HG03378 (cell line): ENCODE measurements around the gene UGT1A8.
"Not testable (repeated sequence)": the region's sequence is repeated elsewhere in the genome, so short reads cannot be mapped to it uniquely, and the experiment has no call there.

Source experiments
- ATAC-seq: cut with Tn5 transposase; IDR thresholded peaks from one replicate; pipeline ENCODE4 v1.9.1; 2021; ENCODE audit warnings: mild to moderate bottlenecking, moderate library complexity; ENCODE audit not compliant: unreplicated experiment

UGT1A8 gene

DNA sequence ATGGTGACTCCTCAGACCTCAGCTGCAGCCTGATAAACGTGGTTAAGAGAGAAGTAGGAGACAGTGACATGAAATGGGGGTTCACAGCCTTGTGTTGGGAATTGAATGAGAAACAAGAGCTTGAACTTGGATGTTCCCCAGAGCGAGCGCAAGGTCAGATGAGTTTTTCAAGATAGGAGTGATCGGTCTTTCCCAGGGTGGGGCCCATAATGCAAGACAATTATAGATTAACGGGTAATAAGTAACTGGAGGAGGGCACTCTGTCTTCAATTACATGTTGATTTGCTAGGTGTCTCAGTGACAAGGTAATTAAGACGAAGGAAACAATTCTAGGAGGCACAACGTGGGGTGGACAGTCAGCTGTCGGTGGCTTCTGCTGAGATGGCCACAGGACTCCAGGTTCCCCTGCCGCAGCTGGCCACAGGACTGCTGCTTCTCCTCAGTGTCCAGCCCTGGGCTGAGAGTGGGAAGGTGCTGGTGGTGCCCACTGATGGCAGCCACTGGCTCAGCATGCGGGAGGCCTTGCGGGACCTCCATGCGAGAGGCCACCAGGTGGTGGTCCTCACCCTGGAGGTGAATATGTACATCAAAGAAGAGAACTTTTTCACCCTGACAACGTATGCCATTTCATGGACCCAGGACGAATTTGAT, 95.3 kb downstream of the UGT1A8 start, which contains the start of gene UGT1A5:
TSS of gene UGT1A5 (plus strand) at position 297 of the 651 bp plus-strand sequence. CDS start at position 382, 85 bp downstream.
- ATAC-seq = no peak

DNA sequence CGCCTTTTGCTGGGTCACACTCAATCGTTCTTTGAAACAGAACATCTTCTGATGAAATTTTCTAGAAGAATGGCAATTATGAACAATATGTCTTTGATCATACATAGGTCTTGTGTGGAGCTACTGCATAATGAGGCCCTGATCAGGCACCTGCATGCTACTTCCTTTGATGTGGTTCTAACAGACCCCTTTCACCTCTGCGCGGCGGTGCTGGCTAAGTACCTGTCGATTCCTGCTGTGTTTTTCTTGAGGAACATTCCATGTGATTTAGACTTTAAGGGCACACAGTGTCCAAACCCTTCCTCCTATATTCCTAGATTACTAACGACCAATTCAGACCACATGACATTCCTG, 95.8 kb downstream of the UGT1A8 start:
- ATAC-seq = no peak

DNA sequence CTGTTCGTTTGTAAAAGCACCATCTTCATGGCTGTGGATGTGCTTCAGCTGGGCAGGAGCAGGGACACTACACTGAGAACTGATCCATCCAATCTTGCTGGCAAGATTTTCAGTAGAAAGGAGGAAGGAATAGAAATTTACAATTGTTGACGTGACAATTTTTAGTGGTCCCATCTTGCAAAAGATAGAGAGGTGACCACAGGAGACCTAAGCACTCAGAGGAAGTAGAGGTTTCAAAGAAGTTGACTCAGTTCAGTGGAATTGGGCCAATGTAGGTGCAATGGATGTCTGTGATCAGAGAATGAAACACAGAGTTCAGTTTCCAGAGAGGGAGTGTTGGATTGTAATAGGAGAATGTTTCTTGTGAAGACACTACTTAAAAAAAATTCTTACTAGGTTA, 96.7 kb downstream of the UGT1A8 start:
- ATAC-seq = no peak

DNA sequence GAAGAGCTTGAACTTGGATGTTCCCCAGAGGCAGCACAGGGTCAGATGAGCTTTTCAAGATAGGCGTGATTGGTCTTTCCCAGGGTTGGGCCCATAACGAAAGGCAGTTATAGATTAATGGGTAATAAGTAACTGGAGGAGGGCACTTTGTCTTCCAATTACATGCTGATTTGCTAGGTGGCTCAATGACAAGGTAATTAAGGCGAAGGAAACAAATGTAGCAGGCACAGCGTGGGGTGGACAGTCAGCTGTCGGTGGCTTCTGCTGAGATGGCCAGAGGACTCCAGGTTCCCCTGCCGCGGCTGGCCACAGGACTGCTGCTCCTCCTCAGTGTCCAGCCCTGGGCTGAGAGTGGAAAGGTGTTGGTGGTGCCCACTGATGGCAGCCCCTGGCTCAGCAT, 101.1 kb downstream of the UGT1A8 start, which contains the start of gene UGT1A4:
TSS of gene UGT1A4 (plus strand) at position 185 of the 400 bp plus-strand sequence. CDS start at position 270, 85 bp downstream.
- ATAC-seq = no peak

DNA sequence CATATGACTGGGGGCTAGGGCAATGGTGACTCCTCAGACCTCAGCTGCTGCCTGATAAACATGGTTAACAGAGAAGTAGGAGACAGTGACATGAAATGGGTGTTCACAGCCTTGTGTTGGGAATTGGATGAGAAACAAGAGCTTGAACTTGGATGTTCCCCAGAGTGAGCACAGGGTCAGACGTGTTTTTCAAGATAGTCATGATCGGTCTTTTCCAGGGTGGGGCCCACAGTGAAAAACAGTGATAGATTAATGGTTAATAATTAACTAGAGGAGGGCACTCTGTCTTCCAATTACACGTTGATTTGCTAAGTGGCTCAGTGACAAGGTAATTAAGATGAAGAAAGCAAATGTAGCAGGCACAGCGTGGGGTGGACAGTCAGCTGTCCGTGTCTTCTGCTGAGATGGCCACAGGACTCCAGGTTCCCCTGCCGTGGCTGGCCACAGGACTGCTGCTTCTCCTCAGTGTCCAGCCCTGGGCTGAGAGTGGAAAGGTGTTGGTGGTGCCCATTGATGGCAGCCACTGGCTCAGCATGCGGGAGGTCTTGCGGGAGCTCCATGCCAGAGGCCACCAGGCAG, 111.4 kb downstream of the UGT1A8 start, which contains the start of gene UGT1A3:
TSS of gene UGT1A3 (plus strand) at position 320 of the 579 bp plus-strand sequence. CDS start at position 405, 85 bp downstream.
- no peak for ATAC-seq

DNA sequence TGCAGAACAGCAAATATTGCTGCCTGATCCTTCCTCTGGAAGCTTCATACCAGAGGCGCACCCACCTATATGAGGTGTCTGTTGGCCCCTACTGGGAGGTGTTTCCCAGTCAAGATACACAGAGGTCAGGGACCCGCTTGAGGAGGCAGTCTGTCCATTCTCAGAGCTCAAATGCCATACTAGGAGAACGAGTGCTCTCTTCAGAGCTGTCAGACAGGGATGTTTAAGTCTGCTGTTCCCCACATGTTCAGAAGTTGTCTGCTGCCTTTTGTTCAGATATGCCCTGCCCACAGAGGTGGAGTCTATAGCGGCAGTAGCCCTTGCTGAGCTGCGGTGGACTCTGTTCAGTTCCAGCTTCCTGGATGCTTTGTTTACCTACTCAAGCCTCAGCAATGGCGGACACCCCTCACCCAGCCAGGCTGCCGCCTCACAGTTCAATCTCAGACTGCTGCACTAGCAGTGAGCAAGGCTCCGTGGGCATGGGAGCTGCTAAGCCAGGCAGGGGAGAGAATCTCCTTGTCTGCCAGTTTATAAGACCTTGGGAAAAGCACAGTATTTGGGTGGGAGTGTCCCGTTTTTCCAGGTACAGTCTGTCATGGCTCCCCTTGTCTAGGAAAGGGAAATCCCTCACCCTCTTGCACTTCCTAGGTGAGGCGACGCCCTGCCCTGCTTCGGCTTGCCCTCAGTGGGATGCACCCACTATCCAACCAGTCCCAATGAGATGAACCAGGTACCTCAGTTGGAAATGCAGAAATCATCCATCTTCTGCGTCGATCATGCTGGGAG, 119.6 kb downstream of the UGT1A8 start:
- ATAC-seq = not testable (repeated sequence)

DNA sequence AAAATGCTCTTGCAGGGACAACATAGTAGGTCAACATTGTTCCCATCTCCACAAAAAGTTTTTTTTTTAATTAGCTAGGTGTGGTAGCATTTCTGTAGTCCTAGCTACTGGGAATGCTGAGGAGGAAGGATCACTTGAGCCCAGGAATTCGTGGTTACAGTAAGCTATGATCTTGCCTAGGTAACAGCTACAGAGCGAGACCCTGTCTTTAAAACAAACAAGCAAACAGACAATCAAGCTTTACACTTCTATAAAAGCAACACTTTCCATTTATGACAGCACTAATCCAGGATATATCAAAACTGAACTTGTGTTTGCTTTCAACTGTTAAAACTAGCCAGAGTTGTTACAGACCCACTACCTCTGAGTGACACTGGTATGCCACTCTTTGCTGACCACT, 123.4 kb downstream of the UGT1A8 start:
- ATAC-seq = no peak

DNA sequence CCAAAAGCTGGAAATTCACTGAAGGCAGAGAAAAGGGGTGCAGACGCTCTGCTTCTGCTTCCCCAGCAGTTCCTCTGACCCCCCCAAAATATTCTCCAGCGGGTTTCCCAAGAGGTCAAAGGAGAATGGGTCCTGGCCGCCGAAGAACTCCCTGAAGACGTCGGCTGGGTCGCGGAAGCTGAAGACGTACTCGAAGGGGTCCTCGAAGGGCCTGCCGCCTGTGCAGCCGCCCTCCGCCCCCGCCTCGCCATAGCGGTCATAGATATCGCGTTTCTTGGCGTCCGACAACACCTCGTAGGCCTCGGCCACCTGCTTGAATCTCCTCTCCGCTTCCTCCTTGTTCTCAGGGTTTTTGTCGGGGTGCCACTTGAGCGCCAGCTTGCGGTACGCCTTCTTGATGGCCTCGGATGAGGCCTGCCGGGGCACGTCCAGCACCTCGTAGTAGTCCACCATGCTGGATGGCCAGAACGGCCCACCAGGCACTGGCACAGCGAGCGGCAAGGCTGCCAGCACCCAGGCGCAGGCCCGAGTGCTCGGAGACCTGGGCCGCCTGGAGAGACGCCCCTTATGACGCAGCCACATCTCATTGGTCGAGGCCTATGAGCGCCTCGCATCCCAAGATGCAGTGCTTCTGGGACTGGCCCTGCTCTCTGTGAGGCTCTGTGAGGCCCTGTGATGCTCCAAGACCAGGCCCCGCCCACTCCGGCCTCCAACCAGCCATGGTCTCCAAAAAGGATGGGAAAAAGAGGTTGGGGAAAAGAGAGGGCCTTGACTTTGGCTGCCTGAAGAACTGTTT, 126.2 kb downstream of the UGT1A8 start:
- ATAC-seq = no peak

DNA sequence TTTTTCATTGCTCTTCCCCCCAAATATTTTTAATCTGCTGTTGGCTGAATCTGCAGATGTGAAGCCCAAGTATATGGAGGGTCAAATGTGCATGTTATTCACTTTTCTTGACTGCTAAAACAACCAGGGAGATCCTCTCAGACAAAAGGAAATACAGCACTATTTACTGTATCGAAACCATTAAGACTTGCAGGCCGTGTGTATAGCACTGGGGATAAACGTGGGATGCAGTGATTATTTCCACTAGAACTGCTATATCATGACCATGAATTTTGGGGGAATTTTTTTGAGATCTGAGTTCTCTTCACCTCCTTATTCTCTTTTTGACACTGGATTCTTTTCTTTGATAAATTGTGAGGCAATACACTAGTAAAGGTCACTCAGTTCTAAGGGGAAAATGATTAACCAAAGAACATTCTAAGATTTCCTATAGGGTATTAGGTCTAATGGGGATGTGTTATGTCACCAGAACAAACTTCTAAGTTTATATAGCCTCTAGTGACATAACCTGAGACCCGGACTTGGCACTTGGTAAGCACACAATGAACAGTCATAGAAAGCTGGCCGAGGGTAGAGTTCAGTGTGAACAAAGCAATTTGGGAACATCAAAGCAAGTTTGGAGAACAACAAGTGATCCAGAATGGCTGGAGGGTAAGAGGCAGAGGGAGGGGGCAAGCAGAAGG, 127.8 kb downstream of the UGT1A8 start:
- no peak for ATAC-seq

DNA sequence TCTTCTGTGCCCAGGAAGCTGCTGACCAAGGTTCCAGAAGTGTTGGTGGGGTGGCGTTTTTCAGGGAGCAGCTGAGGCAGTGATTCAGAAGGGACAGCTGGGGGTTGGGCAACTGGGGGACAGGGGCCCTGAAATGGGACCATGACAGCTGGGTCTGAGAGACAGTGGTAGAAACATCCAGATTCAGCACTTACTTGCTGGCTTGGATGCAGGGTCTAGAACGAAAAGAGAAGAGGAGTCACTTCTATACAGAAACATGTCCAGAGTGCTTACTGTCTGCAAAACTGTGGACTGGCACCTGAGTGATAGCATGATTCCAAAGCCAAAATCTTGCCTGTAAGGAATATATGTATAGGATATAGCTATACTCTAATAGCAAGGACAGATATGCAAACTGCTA, 128.4 kb downstream of the UGT1A8 start:
- not testable (repeated sequence) for ATAC-seq

DNA sequence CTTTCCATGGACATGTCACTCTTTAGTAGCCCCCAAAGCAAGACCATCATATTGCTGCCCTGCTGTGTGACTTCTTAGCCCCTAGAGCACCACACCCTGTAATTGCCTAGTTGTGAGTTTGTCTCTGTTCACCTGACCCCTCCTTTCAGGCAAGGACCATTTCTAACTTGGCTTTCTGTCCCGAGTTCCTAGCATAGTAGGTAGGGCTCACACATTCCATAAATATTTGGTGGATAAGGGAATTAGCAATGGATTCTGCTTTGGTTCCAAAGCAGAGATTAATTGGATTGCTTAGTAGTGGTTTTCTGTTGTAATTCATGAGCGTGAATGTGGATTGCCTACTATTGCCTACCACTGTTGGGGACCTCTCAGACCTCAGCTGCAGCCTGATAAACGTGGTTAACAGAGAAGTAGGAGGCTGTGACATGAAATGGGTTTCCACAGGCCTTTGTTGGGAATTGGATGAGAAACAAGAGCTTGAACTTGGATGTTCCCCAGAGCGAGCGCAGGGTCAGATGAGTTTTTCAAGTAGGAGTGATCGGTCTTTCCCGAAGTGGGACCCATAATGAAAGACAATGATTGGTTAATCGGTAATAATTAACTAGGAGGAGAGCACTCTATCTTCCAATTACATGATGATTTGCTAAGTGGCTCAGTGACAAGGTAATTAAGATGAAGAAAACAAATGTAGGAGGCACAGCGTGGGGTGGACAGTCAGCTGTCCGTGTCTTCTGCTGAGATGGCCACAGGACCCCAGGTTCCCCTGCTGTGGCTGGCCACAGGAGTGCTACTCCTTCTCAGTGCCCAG, 129.2 kb downstream of the UGT1A8 start:
- ATAC-seq = no peak

DNA sequence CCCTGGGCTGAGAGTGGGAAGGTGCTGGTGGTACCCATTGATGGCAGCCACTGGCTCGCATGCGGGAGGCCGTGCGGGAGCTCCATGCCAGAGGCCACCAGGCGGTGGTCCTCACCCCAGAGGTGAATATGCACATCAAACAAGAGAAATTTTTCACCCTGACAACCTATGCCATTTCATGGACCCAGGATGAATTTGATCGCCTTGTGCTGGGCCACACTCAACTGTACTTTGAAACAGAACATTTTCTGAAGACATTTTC, 129.8 kb downstream of the UGT1A8 start:
- no peak for ATAC-seq

DNA sequence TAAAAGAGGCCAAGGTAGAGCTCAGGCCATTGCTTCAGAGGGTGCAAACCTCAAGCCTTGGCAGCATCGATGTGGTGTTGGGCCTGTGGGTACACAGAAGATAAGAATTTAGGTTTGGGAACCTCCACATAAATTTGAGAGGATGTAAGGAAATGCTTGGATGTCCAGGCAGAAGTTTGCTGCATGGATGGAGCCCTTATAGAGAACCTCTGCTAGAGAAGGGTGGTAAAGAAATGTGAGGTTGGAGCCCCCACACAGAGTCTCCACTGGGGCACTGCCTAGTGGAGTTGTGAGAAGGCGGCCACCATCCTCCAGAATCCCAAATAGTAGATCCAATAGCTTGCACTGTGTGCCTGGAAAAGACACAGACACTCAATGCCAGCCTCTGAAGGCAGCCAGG, 133.3 kb downstream of the UGT1A8 start:
- ATAC-seq = not testable (repeated sequence)

DNA sequence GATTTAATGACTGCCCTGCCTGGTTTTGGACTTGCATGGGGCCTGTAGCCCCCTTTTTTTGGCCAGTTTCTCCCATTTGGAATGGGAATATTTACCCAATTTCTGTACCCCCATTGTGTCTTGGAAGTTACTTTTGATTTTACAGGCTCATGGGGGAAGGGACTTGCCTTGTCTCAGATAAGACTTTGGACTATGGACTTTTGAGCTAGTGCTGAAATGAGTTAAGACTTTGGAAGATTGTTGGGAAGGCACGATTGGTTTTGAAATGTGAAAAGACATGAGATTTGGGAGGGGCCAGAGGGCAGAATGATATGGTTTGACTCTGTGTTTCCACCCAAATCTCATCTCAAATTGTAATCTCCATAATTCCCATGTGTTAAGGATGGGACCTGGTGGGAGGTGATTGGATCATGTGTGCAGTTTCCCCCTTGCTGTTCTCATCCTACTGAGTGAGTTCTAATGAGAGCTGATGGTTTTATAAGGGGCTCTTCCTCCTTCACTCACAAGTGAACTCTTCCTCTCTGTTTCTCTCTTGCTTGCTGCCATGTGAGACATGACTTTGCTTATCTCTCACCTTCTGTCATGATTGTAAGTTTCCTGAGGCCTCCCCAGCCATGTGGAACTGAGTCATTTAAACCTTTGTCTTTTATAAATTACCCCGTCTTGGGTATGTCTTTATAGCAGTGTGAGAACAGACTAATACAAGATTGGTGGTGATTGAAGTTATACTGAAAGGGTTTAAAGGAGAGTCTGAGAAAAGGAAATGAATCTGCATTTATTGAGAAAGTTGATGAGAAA, 134.0 kb downstream of the UGT1A8 start:
- not testable (repeated sequence) for ATAC-seq

DNA sequence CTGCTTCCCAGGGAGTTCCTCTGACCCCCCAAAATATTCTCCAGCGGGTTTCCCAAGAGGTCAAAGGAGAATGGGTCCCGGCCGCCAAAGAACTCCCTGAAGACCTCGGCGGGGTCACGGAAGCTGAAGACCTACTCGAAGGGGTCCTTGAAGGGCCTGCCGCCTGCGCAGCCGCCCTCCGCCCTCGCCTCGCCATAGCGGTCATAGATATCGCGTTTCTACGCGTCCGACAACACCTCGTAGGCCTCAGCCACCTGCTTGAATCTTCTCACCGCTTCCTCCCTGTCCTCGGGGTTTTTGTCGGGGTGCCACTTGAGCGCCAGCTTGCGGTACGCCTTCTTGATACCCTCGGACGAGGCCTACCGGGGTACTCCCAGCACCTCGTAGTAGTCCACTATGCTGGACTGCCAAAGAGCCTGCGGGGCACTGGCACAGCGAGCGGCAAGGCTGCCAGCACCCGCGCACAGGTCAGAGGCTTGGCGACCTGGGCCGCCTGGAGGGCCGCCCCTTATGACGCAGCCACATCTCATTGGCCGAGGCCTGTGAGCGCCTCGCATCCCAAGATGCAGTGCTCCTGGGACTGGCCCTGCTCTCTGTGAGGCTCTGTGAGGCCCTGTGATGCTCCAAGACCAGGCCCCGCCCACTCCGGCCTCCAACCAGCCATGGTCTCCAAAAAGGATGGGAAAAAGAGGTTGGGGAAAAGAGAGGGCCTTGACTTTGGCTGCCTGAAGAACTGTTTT, 137.6 kb downstream of the UGT1A8 start:
- ATAC-seq = no peak

DNA sequence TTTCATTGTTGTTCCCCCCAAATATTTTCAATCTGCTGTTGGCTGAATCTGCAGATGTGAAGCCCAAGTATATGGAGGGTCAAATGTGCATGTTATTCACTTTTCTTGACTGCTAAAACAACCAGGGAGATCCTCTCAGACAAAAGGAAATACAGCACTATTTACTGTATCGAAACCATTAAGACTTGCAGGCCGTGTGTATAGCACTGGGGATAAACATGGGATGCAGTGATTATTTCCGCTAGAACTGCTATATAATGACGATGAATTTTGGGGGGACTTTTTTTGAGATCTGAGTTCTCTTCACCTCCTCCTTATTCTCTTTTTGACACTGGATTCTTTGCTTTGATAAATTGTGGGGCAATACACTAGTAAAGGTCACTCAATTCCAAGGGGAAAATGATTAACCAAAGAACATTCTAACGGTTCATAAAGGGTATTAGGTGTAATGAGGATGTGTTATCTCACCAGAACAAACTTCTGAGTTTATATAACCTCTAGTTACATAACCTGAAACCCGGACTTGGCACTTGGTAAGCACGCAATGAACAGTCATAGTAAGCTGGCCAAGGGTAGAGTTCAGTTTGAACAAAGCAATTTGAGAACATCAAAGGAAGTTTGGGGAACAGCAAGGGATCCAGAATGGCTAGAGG, 139.1 kb downstream of the UGT1A8 start:
- ATAC-seq = no peak

DNA sequence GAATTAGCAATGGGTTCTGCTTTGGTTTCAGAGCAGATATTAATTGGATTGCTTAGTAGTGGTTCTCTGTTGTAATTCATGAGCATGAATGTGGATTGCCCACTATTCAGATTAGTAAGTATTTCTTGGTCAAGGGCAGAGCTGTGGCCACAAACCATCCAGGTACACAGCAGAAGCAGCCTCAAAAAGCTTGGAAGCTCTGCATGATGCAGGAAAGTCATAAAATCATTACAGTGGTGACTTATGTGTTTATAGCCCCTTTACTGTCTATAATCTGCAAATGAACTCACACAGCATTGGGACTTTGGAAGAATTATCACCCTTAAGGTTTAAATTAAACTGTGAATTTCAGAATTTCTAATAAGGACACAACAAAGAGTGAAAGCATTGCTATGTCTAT, 140.7 kb downstream of the UGT1A8 start:
- no peak for ATAC-seq

DNA sequence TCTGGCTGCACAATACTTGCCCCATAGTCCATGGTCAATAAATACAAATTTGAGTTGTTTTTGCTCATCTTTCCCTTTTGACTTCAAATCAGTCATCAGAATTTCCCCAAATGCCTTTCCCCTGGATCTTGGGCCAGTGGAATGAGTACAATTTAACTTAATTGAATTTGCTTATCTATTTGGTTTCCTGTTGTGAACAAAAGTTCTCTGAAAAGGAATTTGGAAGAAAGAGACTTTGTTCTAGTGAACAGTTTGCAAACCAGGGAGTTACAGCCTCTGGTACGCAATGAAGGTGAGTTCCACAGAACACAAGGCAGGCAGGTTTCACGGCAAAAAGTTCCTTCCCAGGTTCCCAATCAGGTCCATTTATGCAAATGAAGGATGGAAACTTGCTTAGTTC, 141.4 kb downstream of the UGT1A8 start:
- ATAC-seq = no peak
